GM21717 (cell line): ENCODE measurements around the gene KCNIP3.

Experiments used
- ATAC-seq: cut with Tn5 transposase; IDR thresholded peaks from one replicate; pipeline ENCODE4 v1.9.1; 2021; ENCODE audit warnings: mild to moderate bottlenecking, moderate library complexity; ENCODE audit not compliant: unreplicated experiment

KCNIP3 gene

DNA sequence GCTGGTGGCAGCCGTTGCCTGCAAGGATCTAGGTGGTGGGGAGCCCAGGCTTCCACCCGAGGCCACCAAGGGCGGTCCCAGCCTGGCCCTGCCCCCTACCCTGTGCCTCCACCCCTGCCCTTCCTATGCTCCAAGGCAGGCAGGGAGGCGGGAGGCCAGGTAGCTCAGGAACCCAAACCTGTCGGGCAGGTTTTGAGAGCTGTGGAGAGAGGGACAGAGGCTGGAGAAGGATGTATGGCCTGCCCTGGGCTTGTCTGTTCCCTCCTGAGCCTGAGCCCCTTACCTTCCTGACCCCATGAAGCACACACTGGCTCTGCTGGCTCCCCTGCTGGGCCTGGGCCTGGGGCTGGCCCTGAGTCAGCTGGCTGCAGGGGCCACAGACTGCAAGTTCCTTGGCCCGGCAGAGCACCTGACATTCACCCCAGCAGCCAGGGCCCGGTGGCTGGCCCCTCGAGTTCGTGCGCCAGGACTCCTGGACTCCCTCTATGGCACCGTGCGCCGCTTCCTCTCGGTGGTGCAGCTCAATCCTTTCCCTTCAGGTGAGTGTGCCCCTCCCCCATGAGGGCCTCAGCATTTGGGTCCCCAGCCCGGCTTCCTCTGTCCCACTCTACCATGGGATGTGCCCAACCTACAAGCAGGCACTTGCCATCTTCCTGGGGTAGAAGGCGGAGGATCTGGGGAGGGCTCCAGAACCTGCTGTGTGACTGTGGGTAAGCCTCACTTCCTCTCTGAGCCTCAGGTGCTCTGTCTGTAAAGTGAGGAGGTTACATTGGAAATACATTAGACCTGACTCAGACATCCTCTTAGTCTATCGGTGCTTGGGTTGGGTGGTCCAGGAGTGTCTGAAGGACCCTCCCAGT lies 22.6 kb upstream of the KCNIP3 start, which contains the start of gene PROM2:
TSS of gene PROM2 (plus strand) at position 159 of the 860 bp plus-strand sequence. CDS start at position 296, 137 bp downstream.
- ATAC-seq: no peak

DNA sequence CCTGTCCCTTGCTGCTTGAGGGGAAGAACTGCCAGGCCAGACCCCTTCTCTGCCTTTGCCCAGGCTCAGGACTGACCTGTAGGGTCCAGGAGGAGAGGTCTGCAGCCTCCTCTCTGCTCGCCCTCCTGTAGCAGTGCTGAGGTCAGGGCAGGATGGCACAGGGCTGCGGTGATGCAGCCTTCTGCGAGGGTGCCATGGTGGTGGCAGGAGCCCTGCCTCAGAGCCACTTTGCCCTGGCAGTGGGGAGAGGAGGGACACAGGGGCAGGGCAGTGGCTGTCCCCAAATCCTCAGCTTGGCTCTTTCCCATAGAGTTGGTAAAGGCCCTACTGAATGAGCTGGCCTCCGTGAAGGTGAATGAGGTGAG lies 22.0 kb upstream of the KCNIP3 start:
- no peak for ATAC-seq

DNA sequence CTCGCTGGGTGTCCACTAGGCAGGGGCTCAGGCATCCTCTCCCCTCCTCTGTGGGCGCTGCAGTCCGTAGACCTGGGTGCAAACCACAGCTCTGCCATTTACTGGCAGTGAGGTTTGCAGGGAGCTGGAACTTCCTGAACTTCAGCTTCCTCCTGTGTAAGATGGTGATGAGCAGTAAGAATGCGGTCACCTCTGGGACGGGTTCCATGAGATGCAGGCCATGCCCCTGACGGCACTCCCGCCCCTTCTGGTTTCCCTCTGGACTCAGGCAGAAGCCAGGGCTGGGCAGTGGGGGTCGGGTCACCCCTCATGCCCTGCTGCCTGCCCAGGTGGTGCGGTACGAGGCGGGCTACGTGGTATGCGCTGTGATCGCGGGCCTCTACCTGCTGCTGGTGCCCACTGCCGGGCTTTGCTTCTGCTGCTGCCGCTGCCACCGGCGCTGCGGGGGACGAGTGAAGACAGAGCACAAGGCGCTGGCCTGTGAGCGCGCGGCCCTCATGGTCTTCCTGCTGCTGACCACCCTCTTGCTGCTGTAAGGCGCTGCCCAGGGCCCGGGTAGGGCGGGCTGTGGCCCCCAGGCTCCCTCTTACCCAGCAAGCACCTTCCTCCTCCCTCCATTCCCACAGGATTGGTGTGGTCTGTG lies 21.4 kb upstream of the KCNIP3 start:
- no peak for ATAC-seq

DNA sequence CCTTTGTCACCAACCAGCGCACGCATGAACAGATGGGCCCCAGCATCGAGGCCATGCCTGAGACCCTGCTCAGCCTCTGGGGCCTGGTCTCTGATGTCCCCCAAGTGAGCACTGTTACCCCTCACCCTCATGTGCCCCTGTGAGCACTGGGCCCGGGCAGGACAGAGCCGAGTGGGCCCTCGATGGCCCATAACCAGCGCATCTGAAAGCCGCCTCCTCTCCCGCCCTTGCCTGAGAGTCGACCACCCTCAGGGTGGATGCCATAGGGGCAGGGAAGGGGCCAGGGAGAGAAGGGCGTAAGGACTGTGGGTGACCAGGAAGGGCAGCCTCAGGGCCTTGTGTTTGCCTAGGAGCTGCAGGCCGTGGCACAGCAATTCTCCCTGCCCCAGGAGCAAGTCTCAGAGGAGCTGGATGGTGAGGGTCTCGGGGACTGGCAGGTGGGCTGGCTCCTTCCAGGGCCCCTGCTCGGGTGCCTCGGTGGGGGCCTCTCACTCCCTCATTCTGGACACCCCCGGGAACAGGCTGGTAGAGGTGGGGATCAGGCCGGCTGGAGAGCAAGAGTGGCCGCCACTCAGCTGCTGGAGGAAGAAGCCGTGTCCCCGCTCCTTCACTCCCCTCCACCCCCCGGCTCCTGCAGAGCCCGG lies 20.8 kb upstream of the KCNIP3 start:
- no peak for ATAC-seq

DNA sequence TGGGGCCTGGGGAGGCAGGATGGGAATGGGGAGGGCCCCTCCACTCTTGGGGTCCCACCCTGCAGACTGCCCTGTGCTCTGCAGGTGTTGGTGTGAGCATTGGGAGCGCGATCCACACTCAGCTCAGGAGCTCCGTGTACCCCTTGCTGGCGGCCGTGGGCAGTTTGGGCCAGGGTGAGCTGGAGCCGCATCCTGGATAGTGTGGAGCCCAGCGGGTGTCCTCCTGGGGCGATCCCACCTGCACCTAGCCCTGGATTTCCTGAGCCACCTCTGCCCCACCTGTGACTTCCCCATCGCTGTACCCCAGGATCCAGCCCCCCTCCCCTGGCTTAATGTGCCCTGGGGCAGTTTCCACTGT lies 20.3 kb upstream of the KCNIP3 start:
- no peak for ATAC-seq

DNA sequence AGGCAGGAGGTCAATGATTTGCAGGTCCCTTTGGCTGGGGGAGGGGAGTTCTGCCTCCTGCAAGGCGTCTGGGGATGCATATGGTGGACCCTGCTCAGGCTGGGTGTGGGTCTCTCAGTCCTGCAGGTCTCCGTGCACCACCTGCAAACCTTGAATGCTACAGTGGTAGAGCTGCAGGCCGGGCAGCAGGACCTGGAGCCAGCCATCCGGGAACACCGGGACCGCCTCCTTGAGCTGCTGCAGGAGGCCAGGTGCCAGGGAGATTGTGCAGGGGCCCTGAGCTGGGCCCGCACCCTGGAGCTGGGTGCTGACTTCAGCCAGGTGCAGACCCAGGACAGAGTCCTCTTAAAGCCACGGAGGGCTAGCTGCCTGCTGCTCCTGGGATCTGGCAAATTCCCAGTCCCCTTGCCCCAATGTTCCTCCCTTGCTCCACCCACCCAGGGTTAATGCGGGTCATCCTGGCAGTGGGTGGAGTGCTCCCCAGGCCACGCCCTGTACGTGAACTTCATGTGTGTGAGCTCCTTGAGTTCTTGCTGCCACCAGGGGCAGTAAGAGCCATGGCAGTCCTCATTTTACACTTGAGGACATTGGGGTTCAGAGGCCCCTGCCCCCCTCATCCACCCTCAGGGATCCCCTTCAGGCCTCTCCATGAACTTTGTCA lies 19.8 kb upstream of the KCNIP3 start:
- no peak for ATAC-seq

DNA sequence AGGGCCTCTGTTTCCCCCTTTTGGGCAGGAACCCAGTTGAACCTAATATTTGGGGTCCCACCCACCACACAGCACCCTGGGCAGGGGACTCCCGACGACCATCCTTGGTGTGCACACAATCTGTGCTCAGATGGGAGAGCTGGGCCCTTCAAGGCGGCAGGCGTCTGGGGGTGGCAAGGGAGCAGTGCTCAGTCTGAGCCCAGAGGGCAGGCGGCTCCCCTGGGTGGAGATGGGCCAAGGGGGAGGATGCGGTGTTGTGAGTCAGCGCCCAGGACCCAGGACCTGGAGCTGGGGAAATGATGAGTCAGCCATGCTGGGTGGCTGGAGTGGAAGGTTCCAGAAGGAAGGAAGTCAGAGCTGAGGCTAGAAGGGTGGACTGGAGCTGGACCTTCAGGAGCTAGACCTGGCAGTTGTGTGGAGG lies 19.1 kb upstream of the KCNIP3 start:
- ATAC-seq: no peak

DNA sequence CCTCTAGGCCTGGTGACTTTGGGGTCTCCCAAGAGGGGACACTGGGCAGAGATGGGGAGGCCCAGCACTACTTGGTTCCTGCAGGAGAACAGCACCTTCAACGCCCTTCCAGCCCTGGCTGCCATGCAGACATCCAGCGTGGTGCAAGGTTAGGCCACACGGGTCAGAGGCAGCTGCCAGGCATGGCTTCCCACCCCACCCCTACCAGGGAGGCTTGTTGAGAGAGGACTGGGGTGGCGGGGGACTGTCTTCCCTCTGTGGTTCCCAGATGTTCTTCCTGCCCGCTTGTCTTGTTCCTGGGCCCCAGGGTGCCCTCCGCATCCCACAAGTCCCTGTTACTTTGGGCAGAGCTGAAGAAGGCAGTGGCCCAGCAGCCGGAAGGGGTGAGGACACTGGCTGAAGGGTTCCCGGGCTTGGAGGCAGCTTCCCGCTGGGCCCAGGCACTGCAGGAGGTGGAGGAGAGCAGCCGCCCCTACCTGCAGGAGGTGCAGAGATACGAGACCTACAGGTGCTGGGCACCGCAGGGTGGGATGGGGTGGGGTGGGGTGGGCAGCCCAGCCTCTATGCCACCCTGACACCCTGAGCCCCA lies 18.4 kb upstream of the KCNIP3 start:
- no peak for ATAC-seq

DNA sequence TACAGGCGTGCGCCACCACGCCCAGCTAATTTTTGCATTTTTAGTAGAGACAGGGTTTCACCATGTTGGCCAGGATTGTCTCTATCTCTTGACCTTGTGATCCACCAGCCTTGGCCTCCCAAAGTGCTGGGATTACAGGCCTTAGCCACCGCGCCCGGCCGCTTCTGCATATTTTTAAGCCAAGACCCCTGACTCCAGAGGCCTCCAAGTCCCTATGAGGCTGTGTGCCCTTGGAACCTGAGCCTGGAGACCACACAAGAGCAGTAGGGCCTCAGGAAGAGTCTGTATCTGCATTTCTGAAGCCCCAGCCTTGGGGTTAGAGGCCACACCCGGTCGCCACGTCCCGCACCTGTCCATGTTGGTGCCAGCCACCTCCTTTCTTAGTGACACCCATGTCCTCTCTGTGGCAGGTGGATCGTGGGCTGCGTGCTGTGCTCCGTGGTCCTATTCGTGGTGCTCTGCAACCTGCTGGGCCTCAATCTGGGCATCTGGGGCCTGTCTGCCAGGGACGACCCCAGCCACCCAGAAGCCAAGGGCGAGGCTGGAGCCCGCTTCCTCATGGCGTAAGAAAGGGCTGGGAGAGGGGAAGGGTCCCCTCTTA lies 17.6 kb upstream of the KCNIP3 start:
- ATAC-seq: no peak

DNA sequence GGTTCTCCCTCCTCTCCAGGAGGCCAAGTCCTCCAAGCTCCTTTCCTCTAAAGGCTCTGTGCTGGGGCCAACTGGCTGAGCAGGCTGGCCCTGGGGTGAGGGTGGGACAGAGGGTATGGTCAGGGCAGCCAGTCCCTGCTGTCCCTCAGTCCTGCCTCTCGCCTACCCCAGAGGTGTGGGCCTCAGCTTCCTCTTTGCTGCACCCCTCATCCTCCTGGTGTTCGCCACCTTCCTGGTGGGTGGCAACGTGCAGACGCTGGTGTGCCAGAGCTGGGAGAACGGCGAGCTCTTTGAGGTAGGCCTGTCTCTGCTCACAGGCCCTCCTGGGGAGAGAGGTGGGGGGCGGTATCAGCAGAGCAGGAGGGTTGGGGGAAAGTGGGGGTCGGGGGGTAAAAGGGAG lies 16.1 kb upstream of the KCNIP3 start:
- ATAC-seq: no peak

DNA sequence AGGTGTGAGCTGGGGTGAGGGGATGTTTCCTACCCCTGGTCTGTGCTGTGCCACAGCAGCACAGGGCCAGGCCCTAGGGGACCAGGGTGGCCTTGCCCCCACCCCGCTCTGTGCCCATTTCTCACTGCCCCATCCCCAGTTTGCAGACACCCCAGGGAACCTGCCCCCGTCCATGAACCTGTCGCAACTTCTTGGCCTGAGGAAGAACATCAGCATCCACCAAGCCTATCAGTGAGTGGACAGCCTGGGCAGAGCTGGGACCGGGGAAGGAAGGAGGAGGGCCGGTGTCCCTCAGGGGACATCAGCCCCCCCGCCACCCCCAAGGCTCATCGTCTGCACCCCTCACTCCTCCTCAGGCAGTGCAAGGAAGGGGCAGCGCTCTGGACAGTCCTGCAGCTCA lies 15.4 kb upstream of the KCNIP3 start:
- no peak for ATAC-seq

DNA sequence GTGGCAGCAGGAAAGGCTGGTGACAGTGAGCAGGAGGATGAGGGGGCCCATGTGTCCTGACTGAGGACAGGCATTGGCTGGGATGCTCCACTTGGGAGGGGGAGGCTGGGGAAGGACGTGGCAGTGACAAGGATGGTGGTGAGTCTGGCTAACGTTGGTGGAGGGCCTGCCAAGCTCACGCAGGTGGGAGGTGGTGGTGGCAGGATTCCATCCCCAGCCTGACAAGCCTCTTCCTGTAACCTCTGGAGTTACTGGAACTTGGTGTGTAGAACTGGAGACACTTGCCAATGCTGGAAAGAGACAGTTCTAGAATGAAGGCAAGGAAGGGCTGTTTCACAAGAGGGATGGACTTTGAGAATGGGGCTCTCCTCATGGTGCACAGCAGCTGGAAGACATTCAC lies 14.7 kb upstream of the KCNIP3 start:
- no peak for ATAC-seq

DNA sequence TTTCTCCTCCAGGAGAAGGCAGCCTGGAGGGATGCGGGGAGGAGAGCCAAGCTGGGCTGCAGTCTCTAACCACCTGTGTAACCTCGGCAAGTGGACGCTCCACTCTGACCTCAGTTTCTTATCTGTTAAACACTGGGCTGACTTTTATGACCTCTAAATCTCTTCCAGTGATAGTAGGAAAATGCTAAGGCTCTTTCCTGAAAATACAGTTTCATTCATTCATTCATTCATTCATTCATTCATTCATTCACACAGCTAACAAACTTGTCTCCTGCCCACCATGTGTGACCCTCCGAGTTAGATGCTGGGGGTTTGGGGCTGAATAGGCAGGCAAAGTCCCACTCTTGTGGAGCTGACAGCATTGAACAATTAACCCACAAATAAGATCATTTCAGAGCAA lies 13.6 kb upstream of the KCNIP3 start:
- no peak for ATAC-seq

DNA sequence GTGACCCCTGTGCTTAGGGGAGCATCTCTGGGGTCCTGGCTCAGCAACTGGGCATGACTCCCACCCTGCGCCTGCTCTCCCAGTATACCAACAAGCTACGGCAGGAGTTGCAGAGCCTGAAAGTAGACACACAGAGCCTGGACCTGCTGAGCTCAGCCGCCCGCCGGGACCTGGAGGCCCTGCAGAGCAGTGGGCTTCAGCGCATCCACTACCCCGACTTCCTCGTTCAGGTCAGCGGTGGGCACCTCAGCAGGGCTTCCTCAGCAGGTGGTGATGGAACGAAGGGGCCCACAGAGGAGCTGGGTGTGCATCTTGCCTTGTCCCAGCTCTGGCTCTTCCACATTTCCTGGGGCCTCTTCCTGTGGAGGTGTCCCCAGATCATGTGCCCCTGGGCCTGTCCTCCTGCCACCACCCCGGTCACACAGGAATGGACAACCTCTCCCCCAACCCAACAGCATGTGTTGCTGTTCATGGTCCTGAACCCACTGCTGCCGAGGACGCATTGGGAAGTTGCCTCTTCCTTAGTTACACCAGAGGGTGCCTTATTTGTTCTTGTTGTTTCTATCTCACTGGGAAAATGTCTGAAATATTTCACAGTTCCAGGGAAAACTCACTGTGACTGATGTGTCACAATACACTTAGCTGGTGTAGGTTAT lies 12.1 kb upstream of the KCNIP3 start:
- no peak for ATAC-seq

DNA sequence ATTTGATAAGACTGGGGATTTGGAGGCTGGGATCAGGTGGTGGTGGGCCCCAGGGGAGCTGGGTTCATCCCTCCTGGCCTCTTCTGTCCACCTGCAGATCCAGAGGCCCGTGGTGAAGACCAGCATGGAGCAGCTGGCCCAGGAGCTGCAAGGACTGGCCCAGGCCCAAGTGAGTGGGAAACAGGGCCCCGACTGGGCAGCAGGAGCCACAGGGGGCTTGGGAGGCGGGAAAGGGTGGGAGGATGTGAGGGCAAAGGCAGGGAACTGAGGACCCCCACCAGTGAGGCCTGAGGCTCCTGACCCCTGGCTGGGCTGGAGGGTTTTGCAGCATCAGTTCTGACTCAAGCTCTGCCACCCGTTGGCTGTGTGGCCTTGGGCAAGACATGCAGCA lies 11.6 kb upstream of the KCNIP3 start:
- no peak for ATAC-seq

DNA sequence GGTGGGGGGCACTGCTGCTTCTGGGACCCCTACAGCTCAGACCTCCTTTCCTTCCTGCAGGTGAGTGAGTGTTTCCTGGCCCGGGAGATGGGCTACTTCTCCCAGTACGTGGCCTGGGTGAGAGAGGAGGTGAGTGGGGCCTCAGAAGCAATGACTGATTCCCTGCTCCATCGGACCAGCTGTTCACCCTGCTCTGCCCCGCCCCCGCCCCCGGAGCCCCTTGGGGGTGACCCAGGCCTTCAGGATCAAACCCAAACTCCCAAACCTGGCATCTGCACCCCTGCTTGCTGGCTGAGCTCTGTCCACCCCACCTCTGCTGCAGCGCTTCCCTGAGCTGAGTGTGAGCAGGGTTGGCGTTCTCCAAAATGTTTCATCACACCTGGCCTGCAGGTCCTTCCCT lies 9.8 kb upstream of the KCNIP3 start:
- no peak for ATAC-seq

DNA sequence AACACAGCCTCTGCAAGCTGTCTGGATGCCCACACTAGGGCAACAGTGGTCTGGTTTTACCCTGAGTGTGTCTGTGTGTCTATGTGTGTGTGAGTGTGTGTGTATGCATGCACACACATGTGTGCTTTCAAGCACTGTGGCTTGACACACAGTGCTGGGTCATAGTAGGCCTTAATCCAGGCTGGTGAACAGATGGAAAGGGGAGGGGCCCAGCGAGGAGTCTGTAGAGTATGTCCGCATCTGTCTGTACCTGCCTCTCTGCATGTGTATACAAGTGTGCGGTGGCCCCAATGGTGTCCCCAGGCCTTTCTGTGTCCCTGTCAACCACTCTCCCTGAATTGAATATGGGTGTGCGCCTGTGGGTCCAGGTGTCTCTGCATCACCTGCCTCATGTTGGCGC lies 9.3 kb upstream of the KCNIP3 start:
- no peak for ATAC-seq

DNA sequence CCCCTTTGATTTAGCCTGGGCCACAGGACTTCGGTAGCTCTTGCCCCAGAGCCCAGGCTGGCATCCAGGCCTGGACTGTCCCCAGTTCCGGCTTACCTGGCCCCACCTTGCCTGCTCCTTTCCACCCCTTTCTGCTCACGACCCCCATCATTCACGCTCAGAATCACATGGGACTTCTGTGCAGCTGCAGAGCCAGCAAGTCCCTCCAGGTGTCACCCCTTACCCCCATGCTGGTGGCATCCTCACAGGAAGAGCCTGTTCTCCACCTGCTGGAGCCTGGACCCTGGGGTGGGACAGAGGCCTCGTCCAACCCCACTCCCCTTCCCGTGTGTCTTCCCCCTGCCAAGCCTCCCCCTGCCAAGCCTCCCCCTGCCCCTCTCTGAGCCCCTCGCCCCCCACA lies 7.9 kb upstream of the KCNIP3 start:
- no peak for ATAC-seq

DNA sequence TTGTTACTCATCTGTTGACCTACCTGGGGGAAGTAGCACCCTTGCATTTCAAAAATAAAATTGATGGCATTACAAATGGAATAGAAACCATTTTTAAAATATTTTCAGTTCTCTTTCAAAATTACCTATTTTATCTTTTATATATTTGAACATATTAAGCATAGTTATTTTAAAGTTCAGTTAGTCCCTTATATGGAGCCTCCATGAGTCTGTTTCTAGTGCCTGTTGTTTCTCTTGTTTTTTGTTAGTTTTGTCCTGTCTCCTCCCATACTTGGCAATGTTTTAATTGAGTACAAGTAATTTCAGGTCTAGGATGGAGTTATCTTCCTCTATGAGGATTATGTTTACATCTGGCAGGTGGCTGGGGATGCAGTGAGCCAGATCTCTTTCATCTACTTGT lies 5.9 kb upstream of the KCNIP3 start:
- ATAC-seq: no peak

DNA sequence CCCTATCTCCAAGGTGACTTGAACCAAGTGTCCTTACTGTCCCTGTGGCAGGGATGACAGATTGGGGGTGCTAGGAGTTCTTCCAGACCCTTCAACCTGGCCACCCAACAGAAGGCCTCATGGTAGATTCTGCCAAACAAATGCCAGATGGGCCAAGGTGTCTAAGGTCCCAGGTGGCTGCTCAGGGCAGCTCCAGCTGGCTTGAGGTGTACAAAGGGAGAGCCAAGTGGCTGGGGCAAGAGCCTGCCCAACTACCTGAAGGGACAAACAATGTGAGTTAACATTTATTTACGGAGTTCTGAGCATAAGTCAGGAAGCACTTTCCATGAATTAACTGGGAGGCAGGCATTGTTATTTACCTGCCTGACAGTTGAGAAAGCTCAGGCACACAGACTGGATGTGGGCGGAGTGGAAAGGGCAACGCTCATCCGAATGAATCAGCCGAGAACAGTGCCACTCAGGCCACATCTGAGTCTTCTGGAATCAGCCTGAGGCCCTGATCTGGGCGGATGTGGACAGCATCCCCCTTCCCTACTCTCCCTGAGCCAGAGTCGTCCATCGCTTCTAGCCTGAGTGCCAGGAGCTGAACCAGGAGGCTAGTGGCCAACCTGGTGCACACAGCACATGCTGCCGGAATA lies 4.4 kb upstream of the KCNIP3 start:
- no peak for ATAC-seq
